K562 (cell line): Measurements from ENCODE around the gene PPM1N. TPM values are rescaled to one million over a fixed set of nuclear protein-coding genes. Genes with fewer than 3 reads are reported as not detected.

ENCODE experiments used
- AFF1 ChIP-seq, 2 experiments: fragments of 450-650 bp; IDR thresholded peaks; 2 replicates each; pipeline ENCODE4 v1.6.1; 2018; ENCODE audit warnings: mild to moderate bottlenecking in 2 of 2, low read depth in 1 of 2; ENCODE audit not compliant: partially characterized antibody in 2 of 2
- BHLHE40 ChIP-seq: IDR thresholded peaks from 2 replicates; pipeline ENCODE4 v1.6.1; 2011; ENCODE audit warnings: low read length, improper control_type of control experiment
- ILK ChIP-seq: fragments of 450-650 bp; IDR thresholded peaks from 2 replicates; pipeline ENCODE4 v1.6.1; 2016; ENCODE audit warnings: missing genetic modification characterization, low read depth, mild to moderate bottlenecking, missing compliant biosample characterization, moderate library complexity, borderline replicate concordance
- JUN ChIP-seq, 2 experiments: sonication (generic) in 1 of 2; formaldehyde crosslinking in 1 of 2; IDR thresholded peaks; 2 replicates each; pipeline versions ENCODE4 v1.6.1 to v1.8.0; 2012 to 2022; ENCODE audit warnings: borderline replicate concordance in 2 of 2, mild to moderate bottlenecking in 2 of 2, improper control_type of control experiment in 1 of 2, low read depth in 1 of 2, low read length in 1 of 2, missing genetic modification reagents in 1 of 2
- MAFK ChIP-seq: IDR thresholded peaks from 2 replicates; pipeline ENCODE4 v1.6.1; 2011; ENCODE audit warnings: low read length, improper control_type of control experiment
- MTA3 ChIP-seq: fragments of 450-650 bp; formaldehyde crosslinking; IDR thresholded peaks from 2 replicates; pipeline ENCODE4 v1.6.1; 2017; ENCODE audit warnings: mild to moderate bottlenecking, borderline replicate concordance
- PCBP1 ChIP-seq: fragments of 200-400 bp; formaldehyde crosslinking; IDR thresholded peaks from 2 replicates; pipeline ENCODE4 v1.6.1; 2018; ENCODE audit warnings: mild to moderate bottlenecking, low read depth, low read length; ENCODE audit not compliant: poor library complexity, severe bottlenecking
- PTBP1 ChIP-seq: fragments of 200-400 bp; formaldehyde crosslinking; IDR thresholded peaks from 2 replicates; pipeline ENCODE4 v1.6.1; 2017; ENCODE audit warnings: low read depth, low read length
- RHOXF2B ChIP-seq: fragments of 250-450 bp; sonication (Bioruptor Pico); conservative IDR thresholded peaks from 2 replicates; pipeline ENCODE4 v1.5.1; 2021
- RREB1 ChIP-seq: fragments of 250-450 bp; sonication (Bioruptor Pico); IDR thresholded peaks from 2 replicates; pipeline ENCODE4 v1.4.0; 2020
- SLC30A9 ChIP-seq: fragments of 250-450 bp; sonication (Bioruptor Pico); IDR thresholded peaks from 2 replicates; pipeline ENCODE4 v1.8.0; 2022; ENCODE audit warnings: mild to moderate bottlenecking, moderate library complexity
- STAT5B ChIP-seq: fragments of 250-450 bp; sonication (Bioruptor Pico); IDR thresholded peaks from 2 replicates; pipeline ENCODE4 v1.8.0; 2021; ENCODE audit warnings: mild to moderate bottlenecking, inconsistent platforms
- ZBTB34 ChIP-seq: fragments of 250-450 bp; sonication (Bioruptor Pico); IDR thresholded peaks from 2 replicates; pipeline ENCODE4 v1.8.0; 2021; ENCODE audit warnings: mild to moderate bottlenecking, moderate library complexity
- ZNF354B ChIP-seq: fragments of 250-450 bp; sonication (Bioruptor Pico); IDR thresholded peaks from 2 replicates; pipeline ENCODE4 v1.4.0; 2020
- ZNF766 ChIP-seq: fragments of 200-800 bp; sonication (Bioruptor generic); conservative IDR thresholded peaks from 2 replicates; pipeline ENCODE4 v1.6.1; 2016; ENCODE audit warnings: missing genetic modification characterization, missing compliant biosample characterization
- ZNF77 ChIP-seq: fragments of 250-450 bp; sonication (Bioruptor Pico); IDR thresholded peaks from 2 replicates; pipeline ENCODE4 v1.5.0; 2020
- polyA plus RNA-seq, 8 experiments: library from polyadenylated mRNA; depleted of rRNA in 4 of 8; stranded (reverse) in 5 of 8; unstranded in 3 of 8; fragments of >200 nt; fragmentation: Nextera tagmentation in 2 of 8; fragmentation: Illumina TruSeq in 1 of 8; extraction: Ambion mirVana in 2 of 8; extraction: Trizol in 1 of 8; gene quantifications; 2 replicates each; pipeline versions ENCODE4 v1.2.1 to v1.2.3, GENCODE V29; 2011 to 2014; ENCODE audit warnings: inconsistent platforms in 1 of 8, missing spikeins in 1 of 8
- total RNA-seq, 7 experiments: library from RNA; depleted of rRNA in 6 of 7; stranded (reverse); fragments of >200 nt in 6 of 7; fragmentation: Illumina TruSeq in 2 of 7; extraction: Trizol in 2 of 7; gene quantifications; 2 replicates each; pipeline versions ENCODE4 v1.2.1 to v1.2.3, GENCODE V29; 2011 to 2021; ENCODE audit warnings: low replicate concordance in 1 of 7

The PPM1N gene
- total and polyA plus RNA-seq, 9 of the 15 experiments (the other 6 are each of a cell fraction or from before 2014, with no cell fraction given): 4.5 to 15.6 (median 8.7) TPM

- TF ChIP-seq JUN (IDR thresholded peaks at IDR 0.05; ENCODE audit: borderline replicate concordance, low read depth, low read length): peak; percentile 97
- peak; percentile 94 for TF ChIP-seq JUN (CRISPR knock-in tag; IDR thresholded peaks at IDR 0.05; ENCODE audit: borderline replicate concordance)
- peak; percentile 14; the same call in 1 of the 2 replicates for TF ChIP-seq MTA3
- no peak for TF ChIP-seq ZNF77
- TF ChIP-seq MAFK: 0 out of 2 replicates have a peak, but pooled peaks have one; percentile 37
- no peak for TF ChIP-seq RHOXF2B (CRISPR knock-in tag)
- TF ChIP-seq RREB1 (CRISPR knock-in tag): no peak
- TF ChIP-seq PTBP1: no peak
- no peak for TF ChIP-seq SLC30A9 (CRISPR knock-in tag)
- TF ChIP-seq AFF1 (IDR thresholded peaks at IDR 0.05; ENCODE audit: low read depth in 1 of 2, partially characterized antibody in 2 of 2): no peak
- TF ChIP-seq PCBP1: peak; percentile 52
- TF ChIP-seq BHLHE40: peak; percentile 90
- TF ChIP-seq ZBTB34 (CRISPR knock-in tag): no peak
- peak; percentile 74; the same call in 1 of the 2 replicates for TF ChIP-seq ZNF766 (CRISPR knock-in tag)
- no peak for TF ChIP-seq STAT5B (CRISPR knock-in tag)
- TF ChIP-seq ZNF354B (CRISPR knock-in tag): no peak
- TF ChIP-seq ILK (tag): no peak
Measured at GRCh38 chr19:45455707-45456499, 42.3 kb upstream of the PPM1N start (continued).
